ENCODE results near the gene BACE2. TPM values are rescaled to one million over a fixed set of nuclear protein-coding genes. Genes with fewer than 3 reads are reported as not detected.
"Not testable (repeated sequence)": the region's sequence is repeated elsewhere in the genome, so short reads cannot be mapped to it uniquely, and the experiment has no call there.

The BACE2 gene
- total RNA-seq, 1 donor from 2014 or later: 1.8 TPM

DNA sequence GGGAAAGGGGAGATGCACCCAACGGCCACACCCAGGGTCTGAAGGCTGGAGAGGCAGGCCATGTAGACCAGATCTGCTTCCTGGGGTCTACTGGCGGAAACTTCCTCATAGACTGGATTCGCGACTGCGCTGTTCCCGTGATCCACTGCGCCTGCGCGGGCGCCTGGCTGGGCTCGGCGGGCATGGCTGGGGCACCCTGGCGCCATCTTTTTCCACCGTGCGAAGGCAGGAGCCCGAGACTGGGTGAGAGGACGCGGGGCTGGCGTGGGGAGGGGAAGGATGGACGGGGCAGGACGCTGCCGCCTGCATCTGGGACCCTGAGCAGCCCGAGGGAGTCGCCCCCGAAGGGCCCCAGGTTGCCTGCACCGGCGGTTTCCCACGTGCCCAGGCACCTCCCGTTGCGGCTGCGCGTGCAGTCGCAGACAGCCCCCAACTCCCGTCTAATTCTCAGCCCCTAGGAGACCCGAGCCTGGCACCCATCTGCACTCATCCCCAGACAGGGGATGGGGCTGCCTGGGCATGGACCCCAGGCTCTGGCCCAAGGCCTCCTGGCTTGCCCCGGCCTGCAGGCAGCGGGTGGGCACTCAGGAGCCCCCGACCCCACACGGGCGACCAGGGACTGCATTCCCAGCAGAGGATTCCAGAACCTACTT, 136.2 kb downstream of the BACE2 start:
- intact Hi-C loops (cut with micrococcal nuclease): no loop called here
- H3K36me3 Mint-ChIP-seq (ENCODE audit: low read depth): no peaks in the 10 kb centered on the region
- H3K4me3 Mint-ChIP-seq: no peak overlapping the region
- H3K4me1 Mint-ChIP-seq (ENCODE audit: low read depth): no peaks in the 10 kb centered on the region
- H3K27me3 Mint-ChIP-seq (ENCODE audit: insufficient read depth): peaks cover 18% of the 10 kb centered on the region
- peaks cover 9% of the 10 kb centered on the region for H3K9me3 Mint-ChIP-seq
- no peak for DNase-seq (ENCODE audit: low spot score)
- H3K27ac Mint-ChIP-seq: no peak overlapping the region

DNA sequence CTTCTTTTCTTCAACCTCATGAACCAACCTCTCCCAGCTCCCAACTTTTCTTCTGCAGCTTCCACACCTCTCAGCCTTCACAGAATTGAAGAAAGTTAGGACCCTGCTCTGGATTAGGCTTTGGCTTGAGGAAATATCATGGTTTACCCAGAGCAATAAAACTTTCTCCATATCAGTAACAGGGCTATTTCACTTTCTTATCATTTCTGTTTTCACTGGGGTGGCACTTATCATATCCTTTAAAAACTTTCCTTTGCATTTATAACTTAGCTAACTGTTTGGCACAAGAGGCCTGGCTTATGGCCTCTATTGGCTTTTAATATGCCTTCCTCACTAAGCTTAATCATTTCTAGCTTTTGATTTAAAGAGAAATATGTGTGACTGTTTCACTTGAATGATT, 139.3 kb downstream of the BACE2 start:
- peaks cover 20% of the 10 kb centered on the region for H3K27me3 Mint-ChIP-seq (ENCODE audit: insufficient read depth)
- intact Hi-C loops (cut with micrococcal nuclease): no loop called here
- H3K9me3 Mint-ChIP-seq: peaks cover 9% of the 10 kb centered on the region
- no peaks in the 10 kb centered on the region for H3K36me3 Mint-ChIP-seq (ENCODE audit: low read depth)
- no peak overlapping the region for H3K27ac Mint-ChIP-seq
- no peaks in the 10 kb centered on the region for H3K4me1 Mint-ChIP-seq (ENCODE audit: low read depth)
- H3K4me3 Mint-ChIP-seq: no peak overlapping the region
- no peak for DNase-seq (ENCODE audit: low spot score)

DNA sequence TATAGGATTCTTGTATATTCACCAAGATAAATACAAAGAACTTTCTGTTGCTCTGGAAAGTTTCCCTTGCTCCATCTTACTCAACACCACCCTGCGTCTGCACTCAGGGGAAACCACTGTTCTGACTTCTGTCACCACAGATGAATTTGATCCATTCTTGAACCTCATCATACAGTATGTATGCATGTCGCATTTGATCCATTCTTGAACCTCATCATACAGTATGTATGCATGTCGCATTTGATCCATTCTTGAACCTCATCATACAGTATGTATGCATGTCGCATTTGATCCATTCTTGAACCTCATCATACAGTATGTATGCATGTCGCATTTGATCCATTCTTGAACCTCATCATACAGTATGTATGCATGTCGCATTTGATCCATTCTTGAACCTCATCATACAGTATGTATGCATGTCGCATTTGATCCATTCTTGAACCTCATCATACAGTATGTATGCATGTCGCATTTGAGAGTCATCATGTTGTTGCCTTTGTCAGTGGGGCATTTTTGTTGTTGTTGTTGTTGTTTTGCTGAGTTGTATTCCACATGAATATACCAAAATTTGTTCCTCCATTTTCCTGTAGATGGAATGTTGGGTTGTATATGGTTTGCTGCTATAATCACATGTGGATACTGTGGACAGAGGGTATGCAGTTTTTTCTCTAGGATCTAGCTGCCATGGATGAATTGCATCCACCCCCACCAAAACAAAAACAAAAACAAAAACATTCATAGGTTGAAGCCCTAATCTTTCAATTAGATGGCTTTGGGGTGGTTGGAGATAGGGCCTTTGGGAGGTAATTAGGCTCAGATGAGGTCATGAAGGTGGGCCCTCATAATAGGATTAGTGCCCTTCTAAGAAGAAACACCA, 145.6 kb downstream of the BACE2 start:
- H3K4me3 Mint-ChIP-seq; H3K27ac Mint-ChIP-seq; DNase-seq (ENCODE audit: low spot score); intact Hi-C loops (cut with micrococcal nuclease); H3K4me1 Mint-ChIP-seq (ENCODE audit: low read depth); H3K9me3 Mint-ChIP-seq; H3K36me3 Mint-ChIP-seq (ENCODE audit: low read depth): not testable (repeated sequence)
- H3K27me3 Mint-ChIP-seq (ENCODE audit: insufficient read depth): peaks cover 39% of the 10 kb centered on the region

DNA sequence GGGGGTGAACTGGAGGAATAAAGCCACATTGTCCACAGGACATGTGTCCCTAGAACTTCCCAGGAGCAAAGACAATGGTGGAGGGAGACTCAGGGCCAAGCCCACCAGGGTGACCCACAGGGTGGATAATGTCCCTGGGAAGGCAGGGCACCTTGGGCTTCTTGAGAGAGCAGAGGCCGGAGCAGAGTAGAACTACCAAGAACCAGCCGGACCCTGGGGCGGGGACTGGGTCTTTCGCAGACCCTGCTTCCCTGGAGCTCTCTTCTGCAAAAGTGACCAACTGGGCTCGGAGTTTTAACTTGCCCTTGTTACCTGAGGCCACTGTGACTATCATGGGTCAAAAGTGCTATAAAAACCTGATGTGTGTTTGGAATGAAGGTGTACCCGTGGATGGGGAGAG, 147.8 kb downstream of the BACE2 start:
- no peaks in the 10 kb centered on the region for H3K4me1 Mint-ChIP-seq (ENCODE audit: low read depth)
- no peak overlapping the region for H3K4me3 Mint-ChIP-seq
- no peak for DNase-seq (ENCODE audit: low spot score)
- intact Hi-C loops (cut with micrococcal nuclease): no loop called here
- H3K27ac Mint-ChIP-seq: no peak overlapping the region
- peaks cover 41% of the 10 kb centered on the region for H3K27me3 Mint-ChIP-seq (ENCODE audit: insufficient read depth)
- H3K36me3 Mint-ChIP-seq (ENCODE audit: low read depth): no peaks in the 10 kb centered on the region
- no peaks in the 10 kb centered on the region for H3K9me3 Mint-ChIP-seq

DNA sequence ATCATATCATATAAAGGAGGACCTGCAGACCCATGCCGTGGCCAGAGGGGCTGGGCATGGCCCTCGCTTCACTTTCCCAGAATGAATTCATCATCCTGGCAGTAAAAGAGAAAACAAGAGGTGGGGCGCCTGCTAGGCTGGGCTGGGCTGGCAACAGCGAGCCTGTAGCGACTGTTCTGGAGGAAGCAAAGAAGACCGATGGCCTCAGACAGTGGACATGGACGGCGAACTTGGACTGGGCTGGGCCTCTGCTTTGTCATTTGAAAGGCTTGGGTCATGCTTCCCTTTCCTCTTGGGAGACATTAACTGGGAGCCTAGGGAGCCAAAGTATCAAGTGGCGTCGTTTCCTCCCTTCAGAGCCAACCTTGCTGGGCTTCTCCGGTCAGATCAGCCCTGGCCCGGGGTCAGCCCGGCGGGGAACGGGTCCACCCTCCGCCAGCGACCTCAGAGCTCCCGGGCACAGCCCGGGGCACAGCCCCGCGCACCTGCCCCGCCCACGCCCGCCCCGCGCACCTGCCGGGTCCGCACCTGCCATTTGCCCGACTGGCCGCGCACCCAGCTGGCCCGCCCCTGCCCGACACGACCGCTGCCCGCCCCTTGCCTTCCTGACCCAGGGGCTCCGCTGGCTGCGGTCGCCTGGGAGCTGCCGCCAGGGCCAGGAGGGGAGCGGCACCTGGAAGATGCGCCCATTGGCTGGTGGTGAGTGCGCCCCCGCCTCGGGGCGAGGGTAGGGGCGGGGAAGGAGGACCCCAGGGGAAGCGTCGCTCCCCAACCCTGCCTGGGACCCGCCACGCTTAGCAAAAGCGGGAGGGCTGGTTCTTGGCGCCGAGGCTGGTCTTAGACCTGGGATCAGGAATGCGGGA, 148.5 kb downstream of the BACE2 start, which contains the start of gene FAM3B:
Gene FAM3B, plus strand, starts transcription at position 602 of the 863 bp plus-strand sequence. Its CDS starts 79 bp downstream, at position 681.
- Mint-ChIP-seq H3K4me1 (ENCODE audit: low read depth) (no peaks in the 10 kb centered on the region), H3K9me3 (no peaks in the 10 kb centered on the region), H3K27me3 (ENCODE audit: insufficient read depth) (peaks cover 42% of the 10 kb centered on the region), H3K4me3 (no peak within 1 kb of the TSS), H3K36me3 (ENCODE audit: low read depth) (no peaks in the 10 kb centered on the region), H3K27ac (no peak within 1 kb of the TSS)
- intact Hi-C loops (cut with micrococcal nuclease): no loop called here
- DNase-seq (ENCODE audit: low spot score): no peak

DNA sequence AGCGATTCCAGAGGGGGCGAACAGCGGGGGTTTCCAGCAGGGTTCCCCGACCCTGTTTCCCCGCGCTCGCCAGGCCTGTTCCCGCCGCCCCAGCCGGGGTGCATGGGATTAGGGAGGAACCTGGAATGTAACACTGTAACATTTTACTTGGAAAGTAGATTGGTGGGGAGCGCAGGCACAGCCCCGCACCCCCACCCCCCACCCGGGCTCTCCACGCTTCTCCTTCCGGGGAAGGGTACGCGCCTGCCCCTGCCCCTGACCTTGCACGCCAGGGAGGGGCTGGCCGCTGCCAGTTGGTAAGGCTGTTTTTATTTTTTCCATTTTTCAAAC, 149.1 kb downstream of the BACE2 start:
- H3K36me3 Mint-ChIP-seq (ENCODE audit: low read depth): no peaks in the 10 kb centered on the region
- no peak overlapping the region for H3K4me3 Mint-ChIP-seq
- H3K27me3 Mint-ChIP-seq (ENCODE audit: insufficient read depth): peaks cover 42% of the 10 kb centered on the region
- H3K9me3 Mint-ChIP-seq: no peaks in the 10 kb centered on the region
- DNase-seq (ENCODE audit: low spot score): no peak
- peaks cover 5% of the 10 kb centered on the region for H3K4me1 Mint-ChIP-seq (ENCODE audit: low read depth)
- no peak overlapping the region for H3K27ac Mint-ChIP-seq
- intact Hi-C loops (cut with micrococcal nuclease): no loop called here

DNA sequence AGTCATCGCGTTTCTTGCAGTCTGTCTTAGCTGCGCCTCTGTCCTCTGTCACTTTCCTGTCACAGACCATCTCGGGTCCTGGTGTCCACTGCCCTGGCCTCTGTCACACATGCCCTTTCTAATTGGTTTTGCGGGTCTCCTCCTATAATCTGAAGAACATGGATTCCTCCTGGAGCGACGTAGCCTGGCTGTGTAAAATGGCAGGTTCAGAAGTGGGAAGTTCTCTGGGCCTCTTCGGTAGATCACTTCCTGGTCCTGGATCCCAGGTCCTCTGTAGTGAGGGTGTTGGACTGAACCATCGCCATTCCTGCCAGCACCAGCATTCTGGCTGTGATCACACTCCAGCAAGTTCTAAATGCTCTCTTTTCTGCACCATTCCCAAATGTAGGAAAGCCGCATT, 149.5 kb downstream of the BACE2 start:
- no peaks in the 10 kb centered on the region for H3K9me3 Mint-ChIP-seq
- H3K27ac Mint-ChIP-seq: no peak overlapping the region
- H3K4me3 Mint-ChIP-seq: no peak overlapping the region
- no peak for DNase-seq (ENCODE audit: low spot score)
- intact Hi-C loops (cut with micrococcal nuclease): no loop called here
- no peaks in the 10 kb centered on the region for H3K36me3 Mint-ChIP-seq (ENCODE audit: low read depth)
- peaks cover 5% of the 10 kb centered on the region for H3K4me1 Mint-ChIP-seq (ENCODE audit: low read depth)
- H3K27me3 Mint-ChIP-seq (ENCODE audit: insufficient read depth): peaks cover 42% of the 10 kb centered on the region

DNA sequence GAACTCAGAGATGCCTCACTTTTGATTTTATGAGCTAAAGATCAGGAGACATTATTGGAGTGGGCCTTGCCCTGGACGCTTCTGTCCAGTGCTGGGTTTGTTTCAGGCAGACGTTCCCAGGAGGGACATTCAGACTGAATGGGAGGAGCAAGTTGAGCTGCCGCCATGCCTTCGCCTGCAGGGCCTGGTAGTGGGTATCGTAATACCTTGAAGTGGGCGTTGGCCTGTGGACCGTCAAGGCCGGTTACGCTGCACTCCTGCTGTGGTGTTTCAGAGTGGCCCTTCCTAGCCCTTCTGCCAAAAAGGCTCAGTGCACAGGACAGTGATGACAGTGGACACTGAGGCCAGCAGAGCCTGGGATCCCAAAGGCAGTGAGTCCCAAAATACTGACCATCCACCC, 150.3 kb downstream of the BACE2 start:
- Mint-ChIP-seq H3K27me3 (ENCODE audit: insufficient read depth) (peaks cover 44% of the 10 kb centered on the region), H3K27ac (no peak overlapping the region), H3K9me3 (no peaks in the 10 kb centered on the region), H3K36me3 (ENCODE audit: low read depth) (no peaks in the 10 kb centered on the region), H3K4me3 (no peak overlapping the region), H3K4me1 (ENCODE audit: low read depth) (peaks cover 5% of the 10 kb centered on the region)
- intact Hi-C loops (cut with micrococcal nuclease): no loop called here
- no peak for DNase-seq (ENCODE audit: low spot score)

DNA sequence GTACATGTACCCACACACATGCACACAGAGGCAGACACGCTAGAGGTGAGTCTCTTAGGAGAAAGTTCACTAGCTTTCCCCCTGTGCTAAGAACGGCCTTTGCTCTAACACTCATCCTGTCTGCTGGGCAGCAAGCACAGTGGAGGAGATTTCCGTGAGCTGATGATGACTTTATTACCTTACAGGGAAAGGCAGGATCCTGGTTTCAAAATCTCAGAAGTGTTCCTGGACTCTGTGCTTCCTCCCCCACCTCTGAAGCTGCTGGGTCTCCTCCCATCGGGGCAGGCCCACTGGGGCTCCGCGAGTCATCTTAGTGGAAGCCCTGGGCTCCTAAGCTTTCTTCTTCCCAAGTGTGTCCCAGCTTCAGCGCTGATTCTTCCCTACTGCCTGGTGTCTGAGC, 151.3 kb downstream of the BACE2 start:
- H3K9me3 Mint-ChIP-seq: no peaks in the 10 kb centered on the region
- no peak for DNase-seq (ENCODE audit: low spot score)
- H3K27ac Mint-ChIP-seq: no peak overlapping the region
- H3K4me1 Mint-ChIP-seq (ENCODE audit: low read depth): peaks cover 5% of the 10 kb centered on the region
- H3K27me3 Mint-ChIP-seq (ENCODE audit: insufficient read depth): peaks cover 47% of the 10 kb centered on the region
- H3K4me3 Mint-ChIP-seq: no peak overlapping the region
- intact Hi-C loops (cut with micrococcal nuclease): no loop called here
- H3K36me3 Mint-ChIP-seq (ENCODE audit: low read depth): no peaks in the 10 kb centered on the region

DNA sequence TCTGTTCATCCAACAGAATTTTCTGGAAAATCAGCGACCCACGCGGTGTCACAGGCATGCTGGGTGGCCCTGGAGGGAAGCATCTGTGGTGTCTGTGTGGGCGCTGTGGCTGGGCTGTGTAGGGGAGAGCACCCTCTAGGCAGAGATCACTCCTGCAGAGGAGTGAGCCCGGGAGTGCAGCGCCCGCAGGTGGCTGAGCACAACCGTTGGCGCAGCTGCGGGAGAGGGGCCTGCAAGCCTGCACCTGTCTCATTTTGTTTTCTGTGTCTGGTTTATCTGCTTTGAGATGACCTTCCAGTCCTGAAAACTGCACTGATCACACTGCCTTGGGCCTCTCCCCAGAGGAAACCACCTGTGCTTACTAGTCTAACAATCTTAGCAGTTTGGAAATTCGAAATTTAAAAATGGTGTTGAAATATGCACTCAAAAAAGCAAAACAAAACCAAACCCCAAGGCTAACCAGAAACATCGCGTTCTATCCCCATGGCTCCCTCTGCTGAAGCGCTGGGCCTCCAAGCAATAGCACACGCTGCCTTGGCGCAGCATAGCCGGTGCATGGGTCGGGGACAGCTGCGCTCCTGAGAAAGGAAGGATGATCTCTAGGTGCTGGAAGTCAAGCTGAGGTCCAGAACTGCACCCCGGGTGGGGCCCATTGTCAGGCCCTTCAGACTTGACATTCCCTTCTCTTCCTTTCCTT, 153.4 kb downstream of the BACE2 start:
- H3K27ac Mint-ChIP-seq: no peak overlapping the region
- intact Hi-C loops (cut with micrococcal nuclease): no loop called here

DNA sequence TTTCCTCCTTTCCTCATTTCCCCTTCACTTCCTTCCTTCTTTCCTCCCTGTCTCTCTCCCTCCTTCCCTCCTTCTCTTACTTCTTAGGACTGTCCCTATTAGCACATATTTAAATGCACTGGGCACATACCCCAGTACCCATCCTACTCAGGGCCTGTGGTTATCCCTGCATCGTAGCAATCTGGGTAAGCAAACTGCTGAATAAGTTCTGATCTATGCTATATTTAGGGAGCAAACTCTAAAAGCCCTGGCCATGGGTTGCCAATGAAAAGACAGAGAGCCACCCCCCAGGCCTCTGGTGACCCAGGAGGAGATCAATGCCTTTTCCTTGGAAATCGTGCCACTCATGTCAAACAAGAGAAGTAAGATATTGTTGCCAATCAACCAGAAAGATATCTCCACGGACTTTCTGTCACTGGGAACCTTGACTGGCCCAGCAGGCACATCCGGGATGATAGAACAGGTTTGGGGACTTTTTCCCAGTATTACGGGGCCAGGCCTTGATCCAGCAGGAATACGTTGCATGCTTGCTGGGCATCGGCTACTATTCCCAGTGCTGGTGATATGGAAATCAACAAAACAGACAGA, 154.0 kb downstream of the BACE2 start:
- H3K4me3 Mint-ChIP-seq: no peak overlapping the region
- H3K9me3 Mint-ChIP-seq: no peaks in the 10 kb centered on the region
- no peak for DNase-seq (ENCODE audit: low spot score)
- intact Hi-C loops (cut with micrococcal nuclease): no loop called here
- H3K4me1 Mint-ChIP-seq (ENCODE audit: low read depth): peaks cover 5% of the 10 kb centered on the region
- H3K27ac Mint-ChIP-seq: no peak overlapping the region
- peaks cover 28% of the 10 kb centered on the region for H3K27me3 Mint-ChIP-seq (ENCODE audit: insufficient read depth)
- H3K36me3 Mint-ChIP-seq (ENCODE audit: low read depth): no peaks in the 10 kb centered on the region

More for the DNA sequence above, 153.4 kb downstream of the BACE2 start:
- DNase-seq (ENCODE audit: low spot score): no peak
- Mint-ChIP-seq H3K27me3 (ENCODE audit: insufficient read depth) (peaks cover 28% of the 10 kb centered on the region), H3K9me3 (no peaks in the 10 kb centered on the region), H3K4me3 (no peak overlapping the region), H3K4me1 (ENCODE audit: low read depth) (peaks cover 5% of the 10 kb centered on the region), H3K36me3 (ENCODE audit: low read depth) (no peaks in the 10 kb centered on the region)
